MM.1S (cell line): Measurements from ENCODE around the gene PRCC.

Experiments
- CTCF ChIP-seq: fragments of 300-600 bp; sonication (generic); IDR thresholded peaks from 2 replicates; pipeline ENCODE4 v1.5.1; 2016; ENCODE audit warnings: antibody characterized with exemption, low read length, mixed read lengths
- EZH2 ChIP-seq: fragments of 300-600 bp; sonication (generic); optimal IDR thresholded peaks from 2 replicates; pipeline ENCODE3; 2017; ENCODE audit warnings: low read depth, mild to moderate bottlenecking, antibody characterized with exemption, low read length, mixed read lengths
- EZH2phosphoT487 ChIP-seq: fragments of 300-600 bp; sonication (generic); IDR thresholded peaks from 2 replicates; pipeline ENCODE4 v1.6.1; 2018; ENCODE audit warnings: antibody characterized with exemption, low read length

- no peak for TF ChIP-seq CTCF
- no peak for TF ChIP-seq EZH2
- no peak for TF ChIP-seq EZH2phosphoT487
Observed at GRCh38 chr1:156802421-156802935, 35.1 kb downstream of the PRCC start.
